Tibial artery (tissue), 4 donors: ENCODE data around the gene PRRC2B.

Experiments
- DNase-seq, 2 donors: peaks; one replicate each; pipeline ENCODE4 v3.0.0-alpha.2; 2019
- H3K27ac ChIP-seq, 2 donors: fragments of 200-600 bp; sonication (generic) in 1 of 2; 1 replicate in 1 of 2; 2 replicates in 1 of 2; pipeline ENCODE4 v1.5.1; 2018 to 2019; ENCODE audit warnings: mild to moderate bottlenecking in 1 of 2
- H3K27me3 ChIP-seq, 2 donors: fragments of 200-600 bp; sonication (generic) in 1 of 2; one replicate each; pipeline versions ENCODE4 v1.5.1 to v1.6.0; 2016 to 2019
- H3K36me3 ChIP-seq, 3 donors: fragments of 200-600 bp; sonication (generic) in 2 of 3; one replicate each; pipeline ENCODE4 v1.5.1; 2016 to 2019; ENCODE audit warnings: mild to moderate bottlenecking in 2 of 3
- H3K4me1 ChIP-seq, 4 donors: fragments of 200-600 bp; sonication (generic) in 2 of 4; 1 replicate in 3 of 4; 2 replicates in 1 of 4; pipeline ENCODE4 v1.5.1; 2016 to 2019
- H3K4me3 ChIP-seq, 2 donors: fragments of 200-600 bp; sonication (generic) in 1 of 2; 1 replicate in 1 of 2; 2 replicates in 1 of 2; pipeline ENCODE4 v1.5.1; 2018 to 2019; ENCODE audit warnings: mild to moderate bottlenecking in 2 of 2
- H3K9me3 ChIP-seq, 3 donors: fragments of 200-600 bp; sonication (generic) in 1 of 3; one replicate each; pipeline ENCODE4 v1.5.1; 2016 to 2019
- CTCF ChIP-seq, 2 experiments: fragments of 200-600 bp in 1 of 2; fragments of 450-650 bp in 1 of 2; IDR thresholded peaks; one replicate each; pipeline ENCODE4 v1.5.1; 2017 to 2019; ENCODE audit warnings: antibody characterized with exemption in 2 of 2, mild to moderate bottlenecking in 1 of 2, moderate library complexity in 1 of 2
- intact Hi-C: fragments of 100-400 bp; cut with DNase I; formaldehyde crosslinking; loops from one replicate; pipeline ENCODE4 v1.15.0; 2023; ENCODE audit warnings: low total_unique reads

PRRC2B gene

DNA sequence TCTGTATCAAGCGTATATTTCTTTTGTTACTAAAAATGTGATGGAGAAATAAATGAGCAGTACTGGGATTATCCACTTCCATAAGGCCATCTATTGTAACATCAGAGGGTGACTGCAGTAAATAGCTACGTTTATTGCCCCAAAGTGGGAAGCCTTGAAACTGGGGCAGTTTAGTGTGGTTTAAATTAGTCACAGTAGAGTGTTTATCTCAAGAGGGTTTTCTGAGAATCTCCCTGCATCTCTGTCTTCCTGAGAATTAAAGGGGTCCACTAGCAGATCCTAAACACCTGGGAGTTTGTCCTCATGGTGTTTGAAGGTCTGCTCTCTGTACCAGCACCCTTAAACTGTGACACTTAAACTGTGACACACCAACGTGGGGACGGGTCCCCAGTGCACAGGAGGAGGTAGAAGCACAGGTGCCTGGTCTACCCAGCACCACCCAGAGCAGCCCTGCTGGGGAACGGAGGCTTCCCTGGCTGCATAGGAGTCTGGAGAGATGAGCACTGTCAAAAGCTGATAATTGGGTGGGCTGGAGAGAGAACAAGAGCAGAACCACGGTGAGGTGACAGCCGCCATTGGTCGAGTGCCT, 25.2 kb downstream of the PRRC2B start:
- Histone ChIP-seq H3K4me1 (peaks cover 0 to 87% (median 65%) of the 10 kb centered on the region in 4 donors), H3K4me3 (no peak overlapping the region), H3K36me3 (no peaks in the 10 kb centered on the region), H3K27ac (peak overlapping the region in 1 of 2 donors; percentile 3), H3K9me3 (no peaks in the 10 kb centered on the region), H3K27me3 (no peaks in the 10 kb centered on the region)
- TF ChIP-seq CTCF (IDR thresholded peaks at IDR 0.05): no peak
- intact Hi-C loops: no loop called here
- DNase-seq: no peak

DNA sequence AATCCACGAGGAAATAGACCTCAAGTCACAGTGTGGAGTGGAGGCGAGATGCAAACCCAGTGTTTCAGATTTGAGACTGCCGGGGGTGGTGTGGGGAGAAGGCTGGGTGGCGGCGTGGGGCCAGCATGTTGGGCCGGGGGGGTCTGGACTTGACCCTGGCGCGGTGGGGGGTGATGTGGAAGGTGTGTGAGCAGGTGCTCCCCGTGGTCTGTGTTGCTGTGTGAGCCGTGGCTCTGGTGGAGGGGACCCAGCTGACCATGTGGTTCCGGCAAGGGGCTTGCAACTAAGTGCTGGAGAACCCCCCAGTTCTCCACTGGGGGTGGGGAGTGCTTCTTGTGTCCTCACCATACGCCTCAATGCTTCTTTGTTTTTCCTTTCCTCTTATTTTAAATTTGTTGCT, 25.8 kb downstream of the PRRC2B start:
- TF ChIP-seq CTCF (IDR thresholded peaks at IDR 0.05): no peak
- Histone ChIP-seq H3K27ac (no peak overlapping the region), H3K9me3 (no peaks in the 10 kb centered on the region), H3K27me3 (no peaks in the 10 kb centered on the region), H3K4me3 (no peak overlapping the region), H3K4me1 (peaks cover 0 to 92% (median 69%) of the 10 kb centered on the region in 4 donors), H3K36me3 (no peaks in the 10 kb centered on the region)
- no peak for DNase-seq
- intact Hi-C loops: no loop called here

- TF ChIP-seq CTCF (IDR thresholded peaks at IDR 0.05): no peak
- intact Hi-C loops: no loop called here
- H3K27ac ChIP-seq: peak overlapping the region in 1 of 2 donors; percentile 1
- H3K9me3 ChIP-seq: no peaks in the 10 kb centered on the region
- H3K27me3 ChIP-seq: no peaks in the 10 kb centered on the region
- H3K4me1 ChIP-seq: peaks cover 0 to 84% (median 73%) of the 10 kb centered on the region in 4 donors
- no peak overlapping the region for H3K4me3 ChIP-seq
- no peaks in the 10 kb centered on the region for H3K36me3 ChIP-seq
- DNase-seq: no peak
Measured at GRCh38 chr9:131420980-131421624, 27.2 kb downstream of the PRRC2B start.

GRCh38 chr9:131421691-131422090, 27.8 kb downstream of the PRRC2B start:
- intact Hi-C loops: no loop called here
- no peak for TF ChIP-seq CTCF (IDR thresholded peaks at IDR 0.05)
- Histone ChIP-seq H3K36me3 (no peaks in the 10 kb centered on the region), H3K4me3 (no peak overlapping the region), H3K4me1 (peaks cover 0 to 85% (median 72%) of the 10 kb centered on the region in 4 donors), H3K27me3 (no peaks in the 10 kb centered on the region), H3K27ac (peak overlapping the region in 1 of 2 donors; percentile 1), H3K9me3 (no peaks in the 10 kb centered on the region)
- no peak for DNase-seq

GRCh38 chr9:131422241-131422792, 28.4 kb downstream of the PRRC2B start:
- H3K4me3 ChIP-seq: no peak overlapping the region
- H3K36me3 ChIP-seq: no peaks in the 10 kb centered on the region
- intact Hi-C loops: no loop called here
- DNase-seq: no peak
- no peaks in the 10 kb centered on the region for H3K9me3 ChIP-seq
- peak overlapping the region; percentile 30 to 63 for H3K27ac ChIP-seq
- TF ChIP-seq CTCF (IDR thresholded peaks at IDR 0.05): no peak
- peaks cover 0 to 83% (median 68%) of the 10 kb centered on the region in 4 donors for H3K4me1 ChIP-seq
- no peaks in the 10 kb centered on the region for H3K27me3 ChIP-seq
